ENCODE data around the gene DIS3L2.
A peak's percentile ranks its signal among the peaks of the same experiment; 100 is the strongest.

The DIS3L2 gene

GRCh38 chr2:232343821-232344220 lies 382.3 kb downstream of the DIS3L2 start:
- Histone ChIP-seq H3K14ac (ENCODE audit: low read length) (no peak overlapping the region), H3K18ac (ENCODE audit: low read length) (no peak overlapping the region), H3K4ac (ENCODE audit: low read length) (no peak overlapping the region), H2AFZ (ENCODE audit: low read length) (no peak overlapping the region), H2BK120ac (ENCODE audit: low read depth, low read length) (no peak overlapping the region), H3K4me2 (ENCODE audit: insufficient read depth, low read length, poor library complexity, severe bottlenecking) (no peak overlapping the region), H3K9me3 (replicated peaks in 1 of 2; ENCODE audit: control insufficient read depth in 2 of 2, insufficient read depth in 1 of 2, low read depth in 1 of 2, low read length in 2 of 2) (no peaks in the 10 kb centered on the region), H2AK5ac (ENCODE audit: low read depth, low read length) (no peak overlapping the region), H2BK12ac (ENCODE audit: low read length) (no peak overlapping the region), H3K4me1 (ENCODE audit: control insufficient read depth in 2 of 2, insufficient read depth in 1 of 2, low read depth in 1 of 2, low read length in 2 of 2) (no peaks in the 10 kb centered on the region), H3K79me1 (ENCODE audit: low read depth, low read length) (peaks cover 2% of the 10 kb centered on the region), H3K23ac (ENCODE audit: low read depth, low read length, poor library complexity) (no peak overlapping the region), H3K4me3 (ENCODE audit: low read length in 2 of 2) (no peak overlapping the region), H4K91ac (ENCODE audit: low read depth, low read length, poor library complexity) (no peak overlapping the region), H3K36me3 (replicated peaks in 1 of 2; ENCODE audit: control insufficient read depth in 2 of 2, insufficient read depth in 2 of 2, low read length in 2 of 2) (no peaks in the 10 kb centered on the region), H3K27ac (replicated peaks; ENCODE audit: low read length) (no peak overlapping the region), H3K27me3 (ENCODE audit: control insufficient read depth in 3 of 3, insufficient read depth in 3 of 3, low read depth in 1 of 3, low read length in 3 of 3) (no peaks in the 10 kb centered on the region), H2BK5ac (ENCODE audit: low read length) (no peak overlapping the region), H3K9ac (ENCODE audit: low read depth, low read length, poor library complexity) (no peak overlapping the region), H2BK15ac (ENCODE audit: low read length) (no peak overlapping the region), H4K8ac (ENCODE audit: low read depth, low read length) (no peak overlapping the region)
- no peak for DNase-seq (ENCODE audit: low spot score)
- WGBS, 2 donors (ENCODE audit: extremely low coverage in 2 of 2, insufficient read length in 2 of 2, insufficient replicate concordance in 1 of 2), result no CpG with 5 or more reads among the region's 6 CpGs

GRCh38 chr2:232345251-232345650 lies 383.7 kb downstream of the DIS3L2 start:
- Histone ChIP-seq H3K79me1 (ENCODE audit: low read depth, low read length) (no peaks in the 10 kb centered on the region), H3K27me3 (ENCODE audit: control insufficient read depth in 3 of 3, insufficient read depth in 3 of 3, low read depth in 1 of 3, low read length in 3 of 3) (peaks cover 0 to 6% (median 0%) of the 10 kb centered on the region in 3 experiments), H3K14ac (ENCODE audit: low read length) (no peak overlapping the region), H3K23ac (ENCODE audit: low read depth, low read length, poor library complexity) (no peak overlapping the region), H3K4me3 (ENCODE audit: low read length in 2 of 2) (no peak overlapping the region), H3K4me1 (ENCODE audit: control insufficient read depth in 2 of 2, insufficient read depth in 1 of 2, low read depth in 1 of 2, low read length in 2 of 2) (no peaks in the 10 kb centered on the region), H2BK15ac (ENCODE audit: low read length) (no peak overlapping the region), H2BK12ac (ENCODE audit: low read length) (no peak overlapping the region), H4K8ac (ENCODE audit: low read depth, low read length) (no peak overlapping the region), H3K18ac (ENCODE audit: low read length) (no peak overlapping the region), H3K4ac (ENCODE audit: low read length) (no peak overlapping the region), H2AFZ (ENCODE audit: low read length) (no peak overlapping the region), H3K9me3 (replicated peaks in 1 of 2; ENCODE audit: control insufficient read depth in 2 of 2, insufficient read depth in 1 of 2, low read depth in 1 of 2, low read length in 2 of 2) (no peaks in the 10 kb centered on the region), H4K91ac (ENCODE audit: low read depth, low read length, poor library complexity) (no peak overlapping the region), H2AK5ac (ENCODE audit: low read depth, low read length) (no peak overlapping the region), H3K4me2 (ENCODE audit: insufficient read depth, low read length, poor library complexity, severe bottlenecking) (no peak overlapping the region), H2BK5ac (ENCODE audit: low read length) (no peak overlapping the region), H2BK120ac (ENCODE audit: low read depth, low read length) (no peak overlapping the region), H3K9ac (ENCODE audit: low read depth, low read length, poor library complexity) (no peak overlapping the region), H3K36me3 (replicated peaks in 1 of 2; ENCODE audit: control insufficient read depth in 2 of 2, insufficient read depth in 2 of 2, low read length in 2 of 2) (no peaks in the 10 kb centered on the region), H3K27ac (replicated peaks; ENCODE audit: low read length) (no peak overlapping the region)
- no peak for DNase-seq (ENCODE audit: low spot score)
- no CpG with 5 or more reads among the region's 8 CpGs for WGBS, 2 donors (ENCODE audit: extremely low coverage in 2 of 2, insufficient read length in 2 of 2, insufficient replicate concordance in 1 of 2)

GRCh38 chr2:232347369-232347768 lies 385.9 kb downstream of the DIS3L2 start:
- H3K4me3 ChIP-seq (ENCODE audit: low read length in 2 of 2), result no peak overlapping the region
- H3K9ac ChIP-seq (ENCODE audit: low read depth, low read length, poor library complexity), result no peak overlapping the region
- H2BK15ac ChIP-seq (ENCODE audit: low read length), result no peak overlapping the region
- no peak overlapping the region for H3K4me2 ChIP-seq (ENCODE audit: insufficient read depth, low read length, poor library complexity, severe bottlenecking)
- no CpG with 5 or more reads among the region's 6 CpGs for WGBS, 2 donors (ENCODE audit: extremely low coverage in 2 of 2, insufficient read length in 2 of 2, insufficient replicate concordance in 1 of 2)
- no peak overlapping the region for H4K8ac ChIP-seq (ENCODE audit: low read depth, low read length)
- H2BK5ac ChIP-seq (ENCODE audit: low read length), result no peak overlapping the region
- no peak overlapping the region for H2AK5ac ChIP-seq (ENCODE audit: low read depth, low read length)
- peaks cover 0 to 1% of the 10 kb centered on the region in 2 donors for H3K9me3 ChIP-seq (replicated peaks in 1 of 2; ENCODE audit: control insufficient read depth in 2 of 2, insufficient read depth in 1 of 2, low read depth in 1 of 2, low read length in 2 of 2)
- H3K4me1 ChIP-seq (ENCODE audit: control insufficient read depth in 2 of 2, insufficient read depth in 1 of 2, low read depth in 1 of 2, low read length in 2 of 2), result no peaks in the 10 kb centered on the region
- H4K91ac ChIP-seq (ENCODE audit: low read depth, low read length, poor library complexity), result no peak overlapping the region
- no peak overlapping the region for H2BK12ac ChIP-seq (ENCODE audit: low read length)
- H3K79me1 ChIP-seq (ENCODE audit: low read depth, low read length), result no peaks in the 10 kb centered on the region
- no peak overlapping the region for H2BK120ac ChIP-seq (ENCODE audit: low read depth, low read length)
- no peak for DNase-seq (ENCODE audit: low spot score)
- no peaks in the 10 kb centered on the region for H3K36me3 ChIP-seq (replicated peaks in 1 of 2; ENCODE audit: control insufficient read depth in 2 of 2, insufficient read depth in 2 of 2, low read length in 2 of 2)
- no peak overlapping the region for H2AFZ ChIP-seq (ENCODE audit: low read length)
- H3K27ac ChIP-seq (replicated peaks; ENCODE audit: low read length), result no peak overlapping the region
- H3K14ac ChIP-seq (ENCODE audit: low read length), result no peak overlapping the region
- no peak overlapping the region for H3K23ac ChIP-seq (ENCODE audit: low read depth, low read length, poor library complexity)
- no peak overlapping the region for H3K18ac ChIP-seq (ENCODE audit: low read length)
- no peak overlapping the region for H3K4ac ChIP-seq (ENCODE audit: low read length)
- peaks cover 0 to 24% (median 0%) of the 10 kb centered on the region in 3 experiments for H3K27me3 ChIP-seq (ENCODE audit: control insufficient read depth in 3 of 3, insufficient read depth in 3 of 3, low read depth in 1 of 3, low read length in 3 of 3)

- Histone ChIP-seq H3K27ac (replicated peaks; ENCODE audit: low read length) (no peak overlapping the region), H3K9me3 (replicated peaks in 1 of 2; ENCODE audit: control insufficient read depth in 2 of 2, insufficient read depth in 1 of 2, low read depth in 1 of 2, low read length in 2 of 2) (peaks cover 0 to 4% of the 10 kb centered on the region in 2 donors), H3K4me2 (ENCODE audit: insufficient read depth, low read length, poor library complexity, severe bottlenecking) (no peak overlapping the region), H3K18ac (ENCODE audit: low read length) (peak overlapping the region; percentile 21), H3K23ac (ENCODE audit: low read depth, low read length, poor library complexity) (no peak overlapping the region), H2BK120ac (ENCODE audit: low read depth, low read length) (no peak overlapping the region), H4K8ac (ENCODE audit: low read depth, low read length) (no peak overlapping the region), H3K4ac (ENCODE audit: low read length) (no peak overlapping the region), H3K4me1 (ENCODE audit: control insufficient read depth in 2 of 2, insufficient read depth in 1 of 2, low read depth in 1 of 2, low read length in 2 of 2) (no peaks in the 10 kb centered on the region), H3K9ac (ENCODE audit: low read depth, low read length, poor library complexity) (no peak overlapping the region), H2BK12ac (ENCODE audit: low read length) (no peak overlapping the region), H3K14ac (ENCODE audit: low read length) (no peak overlapping the region), H4K91ac (ENCODE audit: low read depth, low read length, poor library complexity) (no peak overlapping the region), H2AK5ac (ENCODE audit: low read depth, low read length) (no peak overlapping the region), H2AFZ (ENCODE audit: low read length) (no peak overlapping the region), H3K4me3 (ENCODE audit: low read length in 2 of 2) (no peak overlapping the region), H3K27me3 (ENCODE audit: control insufficient read depth in 3 of 3, insufficient read depth in 3 of 3, low read depth in 1 of 3, low read length in 3 of 3) (peaks cover 0 to 24% (median 0%) of the 10 kb centered on the region in 3 experiments), H3K79me1 (ENCODE audit: low read depth, low read length) (no peaks in the 10 kb centered on the region), H2BK5ac (ENCODE audit: low read length) (no peak overlapping the region), H3K36me3 (replicated peaks in 1 of 2; ENCODE audit: control insufficient read depth in 2 of 2, insufficient read depth in 2 of 2, low read length in 2 of 2) (no peaks in the 10 kb centered on the region), H2BK15ac (ENCODE audit: low read length) (no peak overlapping the region)
- no peak for DNase-seq (ENCODE audit: low spot score)
- WGBS, 2 donors (ENCODE audit: extremely low coverage in 2 of 2, insufficient read length in 2 of 2, insufficient replicate concordance in 1 of 2), result no CpG with 5 or more reads among the region's 6 CpGs
These were observed 387.4 kb downstream of the DIS3L2 start for GRCh38 chr2:232348936-232349335.
